K562 (cell line): Measurements from ENCODE around the gene EPYC. TPM values are rescaled to one million over a fixed set of nuclear protein-coding genes. Genes with fewer than 3 reads are reported as not detected.

Source experiments
- CBFB ChIP-seq: sonication (generic); formaldehyde crosslinking; IDR thresholded peaks from 2 replicates; pipeline ENCODE4 v1.4.0; 2020; ENCODE audit warnings: mild to moderate bottlenecking, missing genetic modification reagents
- EP400 ChIP-seq: fragments of 450-650 bp; IDR thresholded peaks from 2 replicates; pipeline ENCODE4 v1.6.1; 2017; ENCODE audit warnings: antibody characterized with exemption, mild to moderate bottlenecking, moderate library complexity
- ETV5 ChIP-seq: sonication (generic); formaldehyde crosslinking; IDR thresholded peaks from 2 replicates; pipeline ENCODE4 v1.4.0; 2020; ENCODE audit warnings: low read depth, mild to moderate bottlenecking, missing genetic modification reagents
- HDAC3 ChIP-seq: fragments of 450-650 bp; IDR thresholded peaks from 2 replicates; pipeline ENCODE4 v1.6.1; 2018; ENCODE audit warnings: borderline replicate concordance, mild to moderate bottlenecking, moderate library complexity; ENCODE audit not compliant: partially characterized antibody
- HSF4 ChIP-seq: fragments of 250-450 bp; sonication (Bioruptor Pico); IDR thresholded peaks from 2 replicates; pipeline ENCODE4 v2.1.2; 2022; ENCODE audit warnings: mild to moderate bottlenecking, moderate library complexity, borderline replicate concordance
- MAZ ChIP-seq, 2 experiments: fragments of 450-650 bp in 1 of 2; sonication (generic) in 1 of 2; formaldehyde crosslinking; IDR thresholded peaks in 1 of 2; conservative IDR thresholded peaks in 1 of 2; 2 replicates each; pipeline versions ENCODE4 v1.4.0 to v1.5.0; 2020; ENCODE audit warnings: mild to moderate bottlenecking in 1 of 2, missing genetic modification reagents in 1 of 2
- MCM2 ChIP-seq: fragments of 450-650 bp; IDR thresholded peaks from 2 replicates; pipeline ENCODE4 v1.6.1; 2017; ENCODE audit warnings: low read depth, mild to moderate bottlenecking
- NCOA1 ChIP-seq: fragments of 450-650 bp; IDR thresholded peaks from 2 replicates; pipeline ENCODE4 v1.6.1; 2016; ENCODE audit warnings: low read depth
- NCOA2 ChIP-seq, 2 experiments: fragments of 450-650 bp; IDR thresholded peaks; 2 replicates each; pipeline ENCODE4 v1.6.1; 2018; ENCODE audit warnings: mild to moderate bottlenecking in 2 of 2, moderate library complexity in 1 of 2; ENCODE audit not compliant: partially characterized antibody in 2 of 2
- PHF20 ChIP-seq: fragments of 450-650 bp; IDR thresholded peaks from 2 replicates; pipeline ENCODE4 v1.6.1; 2018; ENCODE audit not compliant: partially characterized antibody
- RAD21 ChIP-seq, 2 experiments: fragments of 250-450 bp in 1 of 2; fragments of 450-650 bp in 1 of 2; sonication (Bioruptor Pico) in 1 of 2; formaldehyde crosslinking in 1 of 2; IDR thresholded peaks in 1 of 2; conservative IDR thresholded peaks in 1 of 2; 2 replicates each; pipeline versions ENCODE4 v1.4.0 to v1.8.0; 2020 to 2022; ENCODE audit warnings: mild to moderate bottlenecking in 2 of 2, moderate library complexity in 1 of 2
- SMARCE1 ChIP-seq: fragments of 450-650 bp; IDR thresholded peaks from 2 replicates; pipeline ENCODE4 v1.7.1; 2016; ENCODE audit warnings: mild to moderate bottlenecking
- SMC3 ChIP-seq: conservative IDR thresholded peaks from 2 replicates; pipeline ENCODE4 v1.6.1; 2011; ENCODE audit warnings: low read depth, low read length, improper control_type of control experiment; ENCODE audit not compliant: insufficient read depth
- TEAD2 ChIP-seq: fragments of 450-650 bp; IDR thresholded peaks from 2 replicates; pipeline ENCODE4 v1.6.1; 2016; ENCODE audit warnings: missing genetic modification characterization, control low read depth, missing compliant biosample characterization
- ZNF274 ChIP-seq: IDR thresholded peaks from 2 replicates; pipeline ENCODE4 v1.6.1; 2011; ENCODE audit warnings: low read depth, mild to moderate bottlenecking, low read length, moderate library complexity, borderline replicate concordance
- ZNF57 ChIP-seq: fragments of 450-650 bp; formaldehyde crosslinking; IDR thresholded peaks from 2 replicates; pipeline ENCODE4 v1.4.0; 2020; ENCODE audit warnings: mild to moderate bottlenecking, moderate library complexity
- polyA plus RNA-seq, 8 experiments: library from polyadenylated mRNA; depleted of rRNA in 4 of 8; stranded (reverse) in 5 of 8; unstranded in 3 of 8; fragments of >200 nt; fragmentation: Nextera tagmentation in 2 of 8; fragmentation: Illumina TruSeq in 1 of 8; extraction: Ambion mirVana in 2 of 8; extraction: Trizol in 1 of 8; gene quantifications; 2 replicates each; pipeline versions ENCODE4 v1.2.1 to v1.2.3, GENCODE V29; 2011 to 2014; ENCODE audit warnings: inconsistent platforms in 1 of 8, missing spikeins in 1 of 8
- total RNA-seq, 7 experiments: library from RNA; depleted of rRNA in 6 of 7; stranded (reverse); fragments of >200 nt in 6 of 7; fragmentation: Illumina TruSeq in 2 of 7; extraction: Trizol in 2 of 7; gene quantifications; 2 replicates each; pipeline versions ENCODE4 v1.2.1 to v1.2.3, GENCODE V29; 2011 to 2021; ENCODE audit warnings: low replicate concordance in 1 of 7
- TF ChIP-seq, protein P1 (sequence below): fragments of 250-450 bp; sonication (Bioruptor Pico); IDR thresholded peaks from 2 replicates; pipeline ENCODE4 v1.5.1; 2021; ENCODE audit warnings: mild to moderate bottlenecking
- TF ChIP-seq, protein P2 (sequence below): IDR thresholded peaks from 2 replicates; pipeline ENCODE4 v1.6.1; 2014; ENCODE audit warnings: antibody characterized with exemption
- TF ChIP-seq, protein P3 (sequence below): sonication (generic); formaldehyde crosslinking; IDR thresholded peaks from 2 replicates; pipeline ENCODE4 v1.8.0; 2022; ENCODE audit warnings: mild to moderate bottlenecking, missing genetic modification reagents

Gene EPYC
- total and polyA plus RNA-seq, 9 of the 15 experiments (the other 6 are each of a cell fraction or from before 2014, with no cell fraction given), result not detected

DNA sequence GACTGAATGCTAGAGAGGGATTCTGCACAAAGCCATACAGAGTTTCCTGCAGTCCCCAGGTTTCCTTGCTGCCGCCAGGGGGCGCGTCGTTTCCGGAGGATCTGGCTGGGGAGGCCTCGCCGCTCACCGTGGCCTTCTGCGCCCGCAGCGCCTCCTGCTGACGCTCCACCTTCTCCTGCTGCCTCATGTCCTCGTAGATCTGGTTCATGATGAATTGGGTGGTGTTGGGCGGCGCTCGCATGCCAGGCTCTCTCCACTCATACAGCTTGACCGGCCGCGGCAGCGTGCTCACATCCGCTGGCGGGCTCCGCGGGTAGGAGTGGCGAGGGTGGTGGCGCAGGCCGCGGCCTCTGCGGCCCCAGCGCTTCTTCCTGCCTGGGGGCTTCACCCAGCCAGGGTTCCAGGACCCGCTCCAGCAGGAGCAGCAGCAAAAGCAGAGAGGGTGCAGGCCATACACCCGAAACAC lies 50.8 kb downstream of the EPYC start (continued):
- TF ChIP-seq MCM2 (no peak), TEAD2 (tag) (no peak), RAD21 (CRISPR knock-in tag; conservative IDR thresholded peaks at IDR 0.05 in 1 of 2, IDR thresholded peaks at IDR 0.05 in 1 of 2) (peak in 1 of 2 experiments; percentile 50; a peak in 2 of 4 replicates), HDAC3 (no peak), HSF4 (CRISPR knock-in tag) (no peak), NCOA1 (no peak), PHF20 (no peak), ETV5 (CRISPR knock-in tag) (peak; percentile 59; the same call in 1 of the 2 replicates), NCOA2 (IDR thresholded peaks at IDR 0.05; ENCODE audit: partially characterized antibody in 2 of 2) (no peak), MAZ (CRISPR knock-in tag; conservative IDR thresholded peaks at IDR 0.05 in 1 of 2, IDR thresholded peaks at IDR 0.05 in 1 of 2) (peak in 1 of 2 experiments; percentile 48; a peak in 1 of 4 replicates), EP400 (no peak), SMARCE1 (no peak), SMC3 (0 out of 2 replicates have a peak, but pooled peaks have one; percentile 15), ZNF274 (no peak), ZNF57 (CRISPR knock-in tag) (no peak), CBFB (CRISPR knock-in tag) (no peak)
- TF ChIP-seq, protein P1, sequence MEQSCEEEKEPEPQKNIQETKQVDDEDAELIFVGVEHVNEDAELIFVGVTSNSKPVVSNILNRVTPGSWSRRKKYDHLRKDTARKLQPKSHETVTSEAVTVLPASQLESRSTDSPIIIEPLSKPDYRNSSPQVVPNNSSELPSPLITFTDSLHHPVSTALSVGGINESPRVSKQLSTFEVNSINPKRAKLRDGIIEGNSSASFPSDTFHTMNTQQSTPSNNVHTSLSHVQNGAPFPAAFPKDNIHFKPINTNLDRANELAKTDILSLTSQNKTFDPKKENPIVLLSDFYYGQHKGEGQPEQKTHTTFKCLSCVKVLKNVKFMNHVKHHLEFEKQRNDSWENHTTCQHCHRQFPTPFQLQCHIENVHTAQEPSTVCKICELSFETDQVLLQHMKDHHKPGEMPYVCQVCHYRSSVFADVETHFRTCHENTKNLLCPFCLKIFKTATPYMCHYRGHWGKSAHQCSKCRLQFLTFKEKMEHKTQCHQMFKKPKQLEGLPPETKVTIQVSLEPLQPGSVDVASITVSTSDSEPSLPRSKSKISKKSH, result no peak
- TF ChIP-seq, protein P2, sequence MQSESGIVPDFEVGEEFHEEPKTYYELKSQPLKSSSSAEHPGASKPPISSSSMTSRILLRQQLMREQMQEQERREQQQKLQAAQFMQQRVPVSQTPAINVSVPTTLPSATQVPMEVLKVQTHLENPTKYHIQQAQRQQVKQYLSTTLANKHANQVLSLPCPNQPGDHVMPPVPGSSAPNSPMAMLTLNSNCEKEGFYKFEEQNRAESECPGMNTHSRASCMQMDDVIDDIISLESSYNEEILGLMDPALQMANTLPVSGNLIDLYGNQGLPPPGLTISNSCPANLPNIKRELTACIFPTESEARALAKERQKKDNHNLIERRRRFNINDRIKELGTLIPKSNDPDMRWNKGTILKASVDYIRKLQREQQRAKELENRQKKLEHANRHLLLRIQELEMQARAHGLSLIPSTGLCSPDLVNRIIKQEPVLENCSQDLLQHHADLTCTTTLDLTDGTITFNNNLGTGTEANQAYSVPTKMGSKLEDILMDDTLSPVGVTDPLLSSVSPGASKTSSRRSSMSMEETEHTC, result no peak
- TF ChIP-seq, protein P3, sequence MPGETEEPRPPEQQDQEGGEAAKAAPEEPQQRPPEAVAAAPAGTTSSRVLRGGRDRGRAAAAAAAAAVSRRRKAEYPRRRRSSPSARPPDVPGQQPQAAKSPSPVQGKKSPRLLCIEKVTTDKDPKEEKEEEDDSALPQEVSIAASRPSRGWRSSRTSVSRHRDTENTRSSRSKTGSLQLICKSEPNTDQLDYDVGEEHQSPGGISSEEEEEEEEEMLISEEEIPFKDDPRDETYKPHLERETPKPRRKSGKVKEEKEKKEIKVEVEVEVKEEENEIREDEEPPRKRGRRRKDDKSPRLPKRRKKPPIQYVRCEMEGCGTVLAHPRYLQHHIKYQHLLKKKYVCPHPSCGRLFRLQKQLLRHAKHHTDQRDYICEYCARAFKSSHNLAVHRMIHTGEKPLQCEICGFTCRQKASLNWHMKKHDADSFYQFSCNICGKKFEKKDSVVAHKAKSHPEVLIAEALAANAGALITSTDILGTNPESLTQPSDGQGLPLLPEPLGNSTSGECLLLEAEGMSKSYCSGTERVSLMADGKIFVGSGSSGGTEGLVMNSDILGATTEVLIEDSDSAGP (CRISPR knock-in tag), result no peak
